ENCODE data around the gene ADAMTSL2.
"Not testable (repeated sequence)": the region's sequence is repeated elsewhere in the genome, so short reads cannot be mapped to it uniquely, and the experiment has no call there.

The ADAMTSL2 gene

GRCh38 chr9:133563291-133563796 lies 28.8 kb downstream of the ADAMTSL2 start:
- TF ChIP-seq JUND (IDR thresholded peaks at IDR 0.05; ENCODE audit: low read depth), result no peak
- in situ Hi-C loops (cut with HindIII; ENCODE audit: low pct_unique_long_range_greater_than_20kb, low sequenced_read_pairs), result no loop called here
- peak in 1 of 2 experiments; percentile 27 for DNase-seq (ENCODE audit: low read depth in 1 of 2, low spot score in 1 of 2)

- in situ Hi-C loops (cut with HindIII; ENCODE audit: low pct_unique_long_range_greater_than_20kb, low sequenced_read_pairs), result not testable (repeated sequence)
Measured at GRCh38 chr9:133563814-133564213, 29.3 kb downstream of the ADAMTSL2 start.

GRCh38 chr9:133564451-133565116 lies 30.1 kb downstream of the ADAMTSL2 start:
- no peak for DNase-seq (ENCODE audit: low read depth in 1 of 2, low spot score in 1 of 2)
- in situ Hi-C loops (cut with HindIII; ENCODE audit: low pct_unique_long_range_greater_than_20kb, low sequenced_read_pairs), result no loop called here
- TF ChIP-seq JUND (IDR thresholded peaks at IDR 0.05; ENCODE audit: low read depth), result no peak

More at GRCh38 chr9:133563814-133564213, 29.3 kb downstream of the ADAMTSL2 start:
- not testable (repeated sequence) for DNase-seq (ENCODE audit: low read depth in 1 of 2, low spot score in 1 of 2)

- DNase-seq (ENCODE audit: low read depth in 1 of 2, low spot score in 1 of 2), result no peak
- in situ Hi-C loops (cut with HindIII; ENCODE audit: low pct_unique_long_range_greater_than_20kb, low sequenced_read_pairs), result no loop called here
- TF ChIP-seq JUND (IDR thresholded peaks at IDR 0.05; ENCODE audit: low read depth), result no peak
Measured at GRCh38 chr9:133566382-133566781, 31.9 kb downstream of the ADAMTSL2 start.

- no peak for DNase-seq (ENCODE audit: low read depth in 1 of 2, low spot score in 1 of 2)
- in situ Hi-C loops (cut with HindIII; ENCODE audit: low pct_unique_long_range_greater_than_20kb, low sequenced_read_pairs), result no loop called here
- no peak for TF ChIP-seq JUND (IDR thresholded peaks at IDR 0.05; ENCODE audit: low read depth)
Measured at GRCh38 chr9:133566817-133567216, 32.3 kb downstream of the ADAMTSL2 start.

- no peak for DNase-seq (ENCODE audit: low read depth in 1 of 2, low spot score in 1 of 2)
- in situ Hi-C loops (cut with HindIII; ENCODE audit: low pct_unique_long_range_greater_than_20kb, low sequenced_read_pairs), result no loop called here
- TF ChIP-seq JUND (IDR thresholded peaks at IDR 0.05; ENCODE audit: low read depth), result no peak
Measured at GRCh38 chr9:133568186-133568585, 33.7 kb downstream of the ADAMTSL2 start.

GRCh38 chr9:133569121-133569785 lies 34.7 kb downstream of the ADAMTSL2 start:
- no peak for DNase-seq (ENCODE audit: low read depth in 1 of 2, low spot score in 1 of 2)
- no peak for TF ChIP-seq JUND (IDR thresholded peaks at IDR 0.05; ENCODE audit: low read depth)
- in situ Hi-C loops (cut with HindIII; ENCODE audit: low pct_unique_long_range_greater_than_20kb, low sequenced_read_pairs), result no loop called here

GRCh38 chr9:133569891-133570690 lies 35.6 kb downstream of the ADAMTSL2 start:
- in situ Hi-C loops (cut with HindIII; ENCODE audit: low pct_unique_long_range_greater_than_20kb, low sequenced_read_pairs), result no loop called here
- TF ChIP-seq JUND (IDR thresholded peaks at IDR 0.05; ENCODE audit: low read depth), result no peak
- DNase-seq (ENCODE audit: low read depth in 1 of 2, low spot score in 1 of 2), result no peak

- no peak for TF ChIP-seq JUND (IDR thresholded peaks at IDR 0.05; ENCODE audit: low read depth)
- in situ Hi-C loops (cut with HindIII; ENCODE audit: low pct_unique_long_range_greater_than_20kb, low sequenced_read_pairs), result no loop called here
- no peak for DNase-seq (ENCODE audit: low read depth in 1 of 2, low spot score in 1 of 2)
Measured at GRCh38 chr9:133570691-133571080, 36.2 kb downstream of the ADAMTSL2 start.

GRCh38 chr9:133571391-133571890 lies 36.9 kb downstream of the ADAMTSL2 start:
- in situ Hi-C loops (cut with HindIII; ENCODE audit: low pct_unique_long_range_greater_than_20kb, low sequenced_read_pairs), result no loop called here
- no peak for TF ChIP-seq JUND (IDR thresholded peaks at IDR 0.05; ENCODE audit: low read depth)
- no peak for DNase-seq (ENCODE audit: low read depth in 1 of 2, low spot score in 1 of 2)

- in situ Hi-C loops (cut with HindIII; ENCODE audit: low pct_unique_long_range_greater_than_20kb, low sequenced_read_pairs), result no loop called here
- no peak for TF ChIP-seq JUND (IDR thresholded peaks at IDR 0.05; ENCODE audit: low read depth)
- DNase-seq (ENCODE audit: low read depth in 1 of 2, low spot score in 1 of 2), result no peak
Measured at GRCh38 chr9:133571896-133572595, 37.5 kb downstream of the ADAMTSL2 start.

GRCh38 chr9:133572821-133573361 lies 38.4 kb downstream of the ADAMTSL2 start:
- DNase-seq (ENCODE audit: low read depth in 1 of 2, low spot score in 1 of 2), result no peak
- no peak for TF ChIP-seq JUND (IDR thresholded peaks at IDR 0.05; ENCODE audit: low read depth)
- in situ Hi-C loops (cut with HindIII; ENCODE audit: low pct_unique_long_range_greater_than_20kb, low sequenced_read_pairs), result no loop called here
